H1 (cell line): ENCODE measurements around the gene RFFL. TPM values are rescaled to one million over a fixed set of nuclear protein-coding genes. Genes with fewer than 3 reads are reported as not detected.

ENCODE experiments used
- CBX5 ChIP-seq: fragments of 300-800, 300-1000 bp; sonication (generic); IDR thresholded peaks from 2 replicates; pipeline ENCODE4 v1.7.1; 2016; ENCODE audit warnings: antibody characterized with exemption, low read length, low read depth
- GTF2F1 ChIP-seq: IDR thresholded peaks from 2 replicates; pipeline ENCODE4 v1.6.1; 2012; ENCODE audit warnings: low read depth, low read length, improper control_type of control experiment, borderline replicate concordance
- SP1 ChIP-seq: IDR thresholded peaks from 2 replicates; pipeline ENCODE4 v1.6.1; 2011; ENCODE audit warnings: low read depth, low read length
- SRF ChIP-seq: IDR thresholded peaks from 2 replicates; pipeline ENCODE4 v1.6.1; 2011; ENCODE audit warnings: mild to moderate bottlenecking, low read depth, low read length, moderate library complexity
- polyA plus RNA-seq, 7 experiments: library from polyadenylated mRNA; depleted of rRNA in 3 of 7; stranded (reverse) in 5 of 7; unstranded in 2 of 7; fragments of >200 nt in 5 of 7; fragments of 200-250 nt in 2 of 7; gene quantifications; 1 replicate in 5 of 7; 2 replicates in 1 of 7; 4 replicates in 1 of 7; pipeline versions ENCODE4 v1.2.1 to v1.2.3, GENCODE V29; 2011 to 2013; ENCODE audit warnings: missing spikeins in 2 of 7, mixed read lengths in 2 of 7
- total RNA-seq: library from RNA; stranded (reverse); fragmentation: NEBNext Ultra II Directional; extraction: Animal tissue kit (Norgen Biotek cat#: 25700); gene quantifications from 2 replicates; pipeline ENCODE4 v1.2.1, GENCODE V29; 2021
- TF ChIP-seq, protein P1 (sequence below): IDR thresholded peaks from 2 replicates; pipeline ENCODE4 v1.6.1; 2012; ENCODE audit warnings: low read length, inconsistent platforms
- TF ChIP-seq, protein P2 (sequence below): IDR thresholded peaks from 2 replicates; pipeline ENCODE4 v1.6.1; 2011; ENCODE audit warnings: low read length, improper control_type of control experiment

Gene RFFL
- total and polyA plus RNA-seq, 2 of the 8 experiments (the other 6 are each of a cell fraction or from before 2014, with no cell fraction given), result 14.0 to 24.5 TPM

DNA sequence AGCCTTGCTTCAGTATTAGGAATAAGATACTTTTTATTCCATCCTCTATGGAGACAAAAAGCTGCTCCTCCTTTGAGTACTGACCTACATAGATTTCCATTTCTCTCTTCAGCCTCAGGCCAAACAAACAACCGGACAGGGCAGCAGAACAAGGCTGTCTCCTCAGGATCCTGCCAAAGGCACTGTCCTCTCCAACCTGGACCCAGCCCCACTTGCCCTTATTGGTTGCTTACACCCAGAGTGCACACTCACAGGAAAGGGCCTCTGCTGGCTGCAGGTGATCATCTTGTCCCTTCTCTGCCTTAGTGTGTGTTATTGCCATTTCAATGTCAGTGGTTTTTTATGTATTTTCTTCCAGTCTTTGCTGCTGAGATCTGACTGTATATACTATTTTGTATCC lies 56.5 kb downstream of the RFFL start (continued):
- TF ChIP-seq SRF, result no peak
- TF ChIP-seq, protein P1, sequence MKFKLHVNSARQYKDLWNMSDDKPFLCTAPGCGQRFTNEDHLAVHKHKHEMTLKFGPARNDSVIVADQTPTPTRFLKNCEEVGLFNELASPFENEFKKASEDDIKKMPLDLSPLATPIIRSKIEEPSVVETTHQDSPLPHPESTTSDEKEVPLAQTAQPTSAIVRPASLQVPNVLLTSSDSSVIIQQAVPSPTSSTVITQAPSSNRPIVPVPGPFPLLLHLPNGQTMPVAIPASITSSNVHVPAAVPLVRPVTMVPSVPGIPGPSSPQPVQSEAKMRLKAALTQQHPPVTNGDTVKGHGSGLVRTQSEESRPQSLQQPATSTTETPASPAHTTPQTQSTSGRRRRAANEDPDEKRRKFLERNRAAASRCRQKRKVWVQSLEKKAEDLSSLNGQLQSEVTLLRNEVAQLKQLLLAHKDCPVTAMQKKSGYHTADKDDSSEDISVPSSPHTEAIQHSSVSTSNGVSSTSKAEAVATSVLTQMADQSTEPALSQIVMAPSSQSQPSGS, result no peak
- no peak for TF ChIP-seq GTF2F1
- TF ChIP-seq SP1, result no peak
- no peak for TF ChIP-seq CBX5
- TF ChIP-seq, protein P2, sequence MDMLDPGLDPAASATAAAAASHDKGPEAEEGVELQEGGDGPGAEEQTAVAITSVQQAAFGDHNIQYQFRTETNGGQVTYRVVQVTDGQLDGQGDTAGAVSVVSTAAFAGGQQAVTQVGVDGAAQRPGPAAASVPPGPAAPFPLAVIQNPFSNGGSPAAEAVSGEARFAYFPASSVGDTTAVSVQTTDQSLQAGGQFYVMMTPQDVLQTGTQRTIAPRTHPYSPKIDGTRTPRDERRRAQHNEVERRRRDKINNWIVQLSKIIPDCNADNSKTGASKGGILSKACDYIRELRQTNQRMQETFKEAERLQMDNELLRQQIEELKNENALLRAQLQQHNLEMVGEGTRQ, result no peak
